ENCODE results near the gene C18orf63. TPM values are rescaled to one million over a fixed set of nuclear protein-coding genes. Genes with fewer than 3 reads are reported as not detected.

The C18orf63 gene
- total RNA-seq, 1 donor from 2014 or later = not detected

GRCh38 chr18:74328206-74328605 lies 12.6 kb downstream of the C18orf63 start:
- Mint-ChIP-seq H3K4me1 (ENCODE audit: unreplicated experiment) (no peaks in the 10 kb centered on the region), H3K27ac (ENCODE audit: unreplicated experiment) (no peak overlapping the region), H3K27me3 (ENCODE audit: unreplicated experiment) (no peaks in the 10 kb centered on the region), H3K36me3 (ENCODE audit: low read depth, unreplicated experiment) (no peaks in the 10 kb centered on the region), H3K9me3 (ENCODE audit: unreplicated experiment) (no peaks in the 10 kb centered on the region), H3K4me3 (ENCODE audit: unreplicated experiment) (no peak overlapping the region)
- no peak for TF ChIP-seq CTCF (IDR thresholded peaks at IDR 0.05; ENCODE audit: unreplicated experiment)
- DNase-seq (ENCODE audit: low spot score) = no peak

GRCh38 chr18:74329688-74330205 lies 14.1 kb downstream of the C18orf63 start:
- no peaks in the 10 kb centered on the region for H3K9me3 Mint-ChIP-seq (ENCODE audit: unreplicated experiment)
- H3K4me3 Mint-ChIP-seq (ENCODE audit: unreplicated experiment) = no peak overlapping the region
- H3K4me1 Mint-ChIP-seq (ENCODE audit: unreplicated experiment) = no peaks in the 10 kb centered on the region

DNA sequence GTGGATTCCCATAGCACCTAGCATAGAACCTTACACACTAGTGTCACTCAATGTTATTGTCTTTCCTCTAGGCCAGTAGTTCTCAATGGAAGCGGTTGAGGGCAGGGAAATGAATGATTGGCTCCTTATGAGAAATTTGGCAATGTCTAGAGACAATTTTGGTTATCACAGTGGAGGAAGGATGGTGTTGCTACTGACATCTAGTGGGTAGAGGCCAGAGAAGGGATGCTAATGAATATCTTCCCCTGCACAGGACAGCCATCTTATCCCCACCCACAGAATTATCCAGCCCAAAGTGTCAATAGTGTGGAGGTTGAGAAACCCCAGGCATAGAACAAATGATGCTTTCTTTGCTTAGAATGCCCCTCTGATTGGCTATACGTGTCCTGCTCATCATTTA lies 15.8 kb downstream of the C18orf63 start:
- Mint-ChIP-seq H3K9me3 (ENCODE audit: unreplicated experiment) (no peaks in the 10 kb centered on the region), H3K4me1 (ENCODE audit: unreplicated experiment) (no peaks in the 10 kb centered on the region), H3K27ac (ENCODE audit: unreplicated experiment) (no peak overlapping the region), H3K4me3 (ENCODE audit: unreplicated experiment) (no peak overlapping the region), H3K27me3 (ENCODE audit: unreplicated experiment) (no peaks in the 10 kb centered on the region), H3K36me3 (ENCODE audit: low read depth, unreplicated experiment) (no peaks in the 10 kb centered on the region)
- DNase-seq (ENCODE audit: low spot score) = no peak
- peak; percentile 12 for TF ChIP-seq CTCF (IDR thresholded peaks at IDR 0.05; ENCODE audit: unreplicated experiment)

More at GRCh38 chr18:74329688-74330205, 14.1 kb downstream of the C18orf63 start:
- no peak for DNase-seq (ENCODE audit: low spot score)
- no peak for TF ChIP-seq CTCF (IDR thresholded peaks at IDR 0.05; ENCODE audit: unreplicated experiment)
- Mint-ChIP-seq H3K27me3 (ENCODE audit: unreplicated experiment) (no peaks in the 10 kb centered on the region), H3K27ac (ENCODE audit: unreplicated experiment) (no peak overlapping the region), H3K36me3 (ENCODE audit: low read depth, unreplicated experiment) (no peaks in the 10 kb centered on the region)

DNA sequence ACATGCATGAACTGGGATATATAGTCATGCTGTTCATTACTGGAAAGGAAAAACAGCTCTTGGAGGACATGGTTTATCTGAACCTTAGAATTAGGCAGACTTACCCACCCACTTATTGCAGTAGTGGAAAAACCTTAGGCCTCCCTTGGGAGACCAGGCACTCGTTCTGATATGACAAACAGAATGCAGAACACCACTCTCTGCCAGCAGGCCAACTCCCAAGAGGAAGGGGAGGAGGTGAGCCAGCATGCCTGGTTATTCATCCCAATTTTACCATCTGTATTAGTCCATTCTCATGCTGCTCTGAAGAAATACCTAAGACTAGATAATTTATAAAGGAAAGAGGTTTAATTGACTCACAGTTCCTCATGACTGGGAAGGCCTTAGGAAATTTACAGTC lies 17.5 kb downstream of the C18orf63 start:
- H3K27ac Mint-ChIP-seq (ENCODE audit: unreplicated experiment) = no peak overlapping the region
- TF ChIP-seq CTCF (IDR thresholded peaks at IDR 0.05; ENCODE audit: unreplicated experiment) = no peak
- no peaks in the 10 kb centered on the region for H3K27me3 Mint-ChIP-seq (ENCODE audit: unreplicated experiment)
- no peaks in the 10 kb centered on the region for H3K4me1 Mint-ChIP-seq (ENCODE audit: unreplicated experiment)
- no peak for DNase-seq (ENCODE audit: low spot score)
- H3K4me3 Mint-ChIP-seq (ENCODE audit: unreplicated experiment) = no peak overlapping the region
- H3K9me3 Mint-ChIP-seq (ENCODE audit: unreplicated experiment) = no peaks in the 10 kb centered on the region
- no peaks in the 10 kb centered on the region for H3K36me3 Mint-ChIP-seq (ENCODE audit: low read depth, unreplicated experiment)

DNA sequence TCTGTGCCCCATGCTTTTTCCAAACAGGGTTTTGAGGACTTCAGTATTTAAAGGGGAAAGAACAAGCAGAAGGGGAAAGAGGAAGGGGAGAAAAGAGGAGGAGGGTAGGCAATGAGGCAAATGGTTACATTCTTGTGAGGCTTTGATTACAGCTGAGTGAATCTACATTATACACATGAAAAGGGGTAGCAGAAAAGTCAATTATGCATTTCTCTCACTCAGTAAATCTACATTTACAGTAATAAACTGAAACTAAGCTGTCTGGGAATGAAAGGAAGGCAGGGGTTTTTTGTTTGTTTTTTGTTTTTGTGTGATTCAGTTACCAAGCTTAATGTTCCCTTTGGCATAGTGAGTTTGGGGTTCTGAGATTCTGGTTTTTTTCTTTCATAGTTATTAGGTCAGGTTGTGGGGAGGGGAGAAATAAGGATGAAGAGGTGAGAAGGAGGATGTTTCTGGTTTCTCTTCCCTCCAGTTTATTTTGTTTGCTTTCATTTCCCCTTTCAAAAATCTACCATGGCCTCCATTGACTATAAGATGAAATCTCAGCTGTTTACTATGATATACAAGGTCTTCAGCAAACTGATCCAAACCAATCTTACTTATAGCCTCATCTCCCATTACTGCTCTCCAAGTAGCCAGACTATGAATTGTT lies 18.7 kb downstream of the C18orf63 start:
- H3K4me1 Mint-ChIP-seq (ENCODE audit: unreplicated experiment) = no peaks in the 10 kb centered on the region
- no peaks in the 10 kb centered on the region for H3K27me3 Mint-ChIP-seq (ENCODE audit: unreplicated experiment)
- no peak for DNase-seq (ENCODE audit: low spot score)
- H3K9me3 Mint-ChIP-seq (ENCODE audit: unreplicated experiment) = no peaks in the 10 kb centered on the region
- H3K36me3 Mint-ChIP-seq (ENCODE audit: low read depth, unreplicated experiment) = no peaks in the 10 kb centered on the region
- no peak for TF ChIP-seq CTCF (IDR thresholded peaks at IDR 0.05; ENCODE audit: unreplicated experiment)
- H3K4me3 Mint-ChIP-seq (ENCODE audit: unreplicated experiment) = no peak overlapping the region
- H3K27ac Mint-ChIP-seq (ENCODE audit: unreplicated experiment) = no peak overlapping the region

All from endothelial cell (in vitro differentiated cells).